ENCODE measurements around the gene PRDM2.

GRCh38 chr1:13819642-13820041 is 119.7 kb downstream of the PRDM2 start:
- TF ChIP-seq POLR2A (IDR thresholded peaks at IDR 0.05) (no peak), EP300 (IDR thresholded peaks at IDR 0.05) (no peak)
- TF ChIP-seq, protein P1, sequence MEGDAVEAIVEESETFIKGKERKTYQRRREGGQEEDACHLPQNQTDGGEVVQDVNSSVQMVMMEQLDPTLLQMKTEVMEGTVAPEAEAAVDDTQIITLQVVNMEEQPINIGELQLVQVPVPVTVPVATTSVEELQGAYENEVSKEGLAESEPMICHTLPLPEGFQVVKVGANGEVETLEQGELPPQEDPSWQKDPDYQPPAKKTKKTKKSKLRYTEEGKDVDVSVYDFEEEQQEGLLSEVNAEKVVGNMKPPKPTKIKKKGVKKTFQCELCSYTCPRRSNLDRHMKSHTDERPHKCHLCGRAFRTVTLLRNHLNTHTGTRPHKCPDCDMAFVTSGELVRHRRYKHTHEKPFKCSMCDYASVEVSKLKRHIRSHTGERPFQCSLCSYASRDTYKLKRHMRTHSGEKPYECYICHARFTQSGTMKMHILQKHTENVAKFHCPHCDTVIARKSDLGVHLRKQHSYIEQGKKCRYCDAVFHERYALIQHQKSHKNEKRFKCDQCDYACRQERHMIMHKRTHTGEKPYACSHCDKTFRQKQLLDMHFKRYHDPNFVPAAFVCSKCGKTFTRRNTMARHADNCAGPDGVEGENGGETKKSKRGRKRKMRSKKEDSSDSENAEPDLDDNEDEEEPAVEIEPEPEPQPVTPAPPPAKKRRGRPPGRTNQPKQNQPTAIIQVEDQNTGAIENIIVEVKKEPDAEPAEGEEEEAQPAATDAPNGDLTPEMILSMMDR (IDR thresholded peaks at IDR 0.05) = no peak

All from ovary (tissue), 3 donors.